GM19043 (cell line): Measurements from ENCODE around the gene COL5A1.
"Not testable (repeated sequence)": the region's sequence is repeated elsewhere in the genome, so short reads cannot be mapped to it uniquely, and the experiment has no call there.

Source experiments
- ATAC-seq: cut with Tn5 transposase; IDR thresholded peaks from one replicate; pipeline ENCODE4 v1.9.1; 2021; ENCODE audit warnings: low read depth; ENCODE audit not compliant: unreplicated experiment

Gene COL5A1

GRCh38 chr9:134637696-134638501 lies 3.7 kb upstream of the COL5A1 start:
- no peak for ATAC-seq

DNA sequence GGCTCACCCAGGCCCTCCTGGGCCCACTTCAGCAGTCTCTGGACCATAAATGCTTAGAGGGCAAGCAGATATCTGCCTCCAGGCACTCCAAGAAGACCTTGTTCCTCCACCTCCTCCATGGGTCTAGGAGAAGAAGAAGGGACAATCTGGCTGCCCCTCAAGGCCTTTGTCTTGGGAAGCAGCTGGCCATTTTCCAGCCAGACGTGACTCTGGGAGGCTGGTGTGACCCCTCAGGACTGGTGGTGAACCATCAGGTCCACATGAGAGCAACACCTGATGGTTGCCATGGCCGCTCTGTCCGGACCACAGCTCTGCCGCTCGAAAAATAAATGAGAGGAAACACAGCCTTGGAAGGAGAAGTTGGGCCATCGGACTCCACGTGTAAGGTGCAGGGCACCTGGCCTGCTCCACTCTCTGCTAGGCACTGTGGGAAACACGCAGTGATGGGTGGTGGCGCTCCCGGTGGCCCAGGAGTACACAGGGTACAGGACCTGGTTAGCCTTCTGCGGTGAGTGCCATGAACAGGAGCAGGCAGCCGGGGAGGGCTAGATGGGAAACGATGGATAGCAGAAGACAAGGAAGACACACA lies 3.0 kb upstream of the COL5A1 start:
- ATAC-seq: no peak

DNA sequence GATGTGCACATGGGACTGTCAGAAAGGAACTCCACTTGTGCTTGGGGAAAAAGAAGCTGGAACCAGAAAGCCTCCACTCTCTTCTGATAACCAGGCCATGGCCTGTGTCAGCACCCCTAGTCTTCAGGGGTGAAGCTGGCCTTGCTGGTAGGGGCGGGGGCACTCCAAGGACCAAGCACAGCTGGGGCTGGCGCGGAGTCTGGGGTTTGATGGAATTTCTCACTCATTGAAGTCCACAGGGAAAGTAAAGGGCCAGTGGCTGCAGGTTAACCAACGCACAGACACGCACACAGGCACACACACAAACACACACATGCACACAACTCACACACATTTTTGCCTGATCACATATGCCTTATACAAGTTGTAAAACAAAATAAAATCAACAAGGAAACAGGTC lies 1.6 kb upstream of the COL5A1 start:
- no peak for ATAC-seq

DNA sequence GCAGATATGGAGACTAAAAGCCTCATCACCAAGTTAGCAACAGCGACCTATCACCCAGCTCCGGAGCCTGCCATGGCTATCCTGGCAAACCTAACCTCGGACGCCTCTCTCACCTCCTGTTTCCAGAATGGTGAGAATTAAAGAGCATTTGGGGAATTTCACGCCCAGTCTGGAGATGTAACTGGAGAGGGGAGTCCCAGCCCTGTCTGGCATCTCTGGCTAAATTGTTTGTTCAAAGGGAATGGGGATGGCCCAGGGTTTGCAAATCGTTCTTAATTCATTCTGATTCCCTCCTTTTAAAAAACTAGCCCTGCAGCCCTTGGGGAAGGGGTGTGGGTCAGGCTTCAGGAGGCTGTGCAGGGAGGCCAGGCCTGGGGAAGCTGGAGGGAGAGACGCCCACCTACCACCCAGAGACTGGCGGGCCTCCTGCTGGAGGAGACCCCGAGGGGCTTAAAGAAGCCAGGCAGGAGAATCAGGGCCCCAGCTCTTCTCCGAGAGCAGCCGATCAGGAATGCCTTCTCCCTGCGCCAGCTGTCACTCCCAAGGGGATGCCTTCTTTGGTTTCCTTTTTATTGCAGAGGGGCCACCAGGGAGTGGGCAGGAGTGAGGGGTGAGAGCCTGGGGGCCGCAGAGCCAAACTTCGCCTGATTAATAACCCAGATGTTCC lies 964 bp upstream of the COL5A1 start:
- ATAC-seq: no peak

- ATAC-seq: no peak
These were observed 384 bp downstream of the COL5A1 start for GRCh38 chr9:134641990-134642384.

GRCh38 chr9:134642385-134643181 lies 980 bp downstream of the COL5A1 start:
- no peak for ATAC-seq

- ATAC-seq: no peak
These were observed 1.6 kb downstream of the COL5A1 start for GRCh38 chr9:134643222-134643671.

- not testable (repeated sequence) for ATAC-seq
These were observed 2.8 kb downstream of the COL5A1 start for GRCh38 chr9:134644401-134644724.

DNA sequence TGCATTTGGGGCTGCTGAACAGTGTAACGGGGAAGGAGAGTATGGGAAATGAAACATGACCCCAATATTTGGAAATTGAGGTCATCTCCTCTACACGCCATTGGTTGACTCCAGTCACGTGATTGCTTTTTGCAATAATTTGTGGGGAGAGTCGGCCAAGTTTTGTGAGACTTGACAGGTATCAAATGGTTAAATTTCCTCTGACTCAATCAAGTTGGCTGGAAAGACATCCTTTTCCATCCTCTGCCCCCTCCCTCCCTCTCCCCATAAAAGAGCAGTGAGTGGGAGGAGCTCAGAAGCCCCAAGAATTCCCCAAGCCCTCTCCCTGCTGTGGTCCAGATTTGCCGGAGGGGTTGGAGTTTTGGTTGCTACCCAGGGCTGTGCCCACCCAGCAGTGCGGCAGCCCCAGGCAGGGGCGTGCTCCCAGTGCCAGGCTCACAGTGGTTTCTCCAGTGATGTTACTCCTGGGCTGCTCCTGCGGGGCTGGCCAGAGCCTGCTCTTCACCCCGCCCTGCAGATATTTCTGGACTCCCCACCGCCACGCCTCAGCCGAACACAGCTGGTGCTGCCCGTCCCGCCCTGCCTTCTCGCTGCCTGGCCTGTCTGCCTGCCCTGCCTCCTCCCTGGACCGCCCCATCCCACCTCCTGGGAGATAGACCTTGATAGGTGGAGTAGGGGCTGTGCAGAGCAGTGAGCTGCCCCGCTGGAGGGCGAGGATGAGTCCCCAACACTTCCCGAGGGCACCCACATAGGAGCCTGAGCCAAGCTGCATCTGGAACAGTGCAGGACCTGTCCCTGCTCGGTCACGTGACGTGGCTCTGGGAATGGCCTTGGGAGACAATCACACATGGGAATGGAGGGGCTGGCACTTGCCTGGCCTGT lies 3.4 kb downstream of the COL5A1 start:
- no peak for ATAC-seq

GRCh38 chr9:134645607-134646365 lies 4.2 kb downstream of the COL5A1 start:
- ATAC-seq: no peak

- ATAC-seq: no peak
These were observed 5.9 kb downstream of the COL5A1 start for GRCh38 chr9:134647359-134648080.

- no peak for ATAC-seq
These were observed 7.3 kb downstream of the COL5A1 start for GRCh38 chr9:134648701-134649530.

- no peak for ATAC-seq
These were observed 9.0 kb downstream of the COL5A1 start for GRCh38 chr9:134650431-134651190.

- no peak for ATAC-seq
These were observed 9.8 kb downstream of the COL5A1 start for GRCh38 chr9:134651226-134651905.

GRCh38 chr9:134652291-134653225 lies 11.0 kb downstream of the COL5A1 start:
- ATAC-seq: no peak
